HEK293T (cell line): ENCODE results near the gene ARHGAP29.

Experiments used
- ARNT ChIP-seq: fragments of 450-650 bp; IDR thresholded peaks from 2 replicates; pipeline ENCODE4 v1.6.1; 2017; ENCODE audit warnings: mild to moderate bottlenecking
- SP1 ChIP-seq: fragments of 450-650 bp; IDR thresholded peaks from 2 replicates; pipeline ENCODE4 v1.6.1; 2017
- TARDBP ChIP-seq: fragments of 450-650 bp; IDR thresholded peaks from 2 replicates; pipeline ENCODE4 v1.6.1; 2016
- TF ChIP-seq, protein P1 (sequence below): fragments of 450-650 bp; IDR thresholded peaks from 2 replicates; pipeline ENCODE4 v1.6.1; 2016

DNA sequence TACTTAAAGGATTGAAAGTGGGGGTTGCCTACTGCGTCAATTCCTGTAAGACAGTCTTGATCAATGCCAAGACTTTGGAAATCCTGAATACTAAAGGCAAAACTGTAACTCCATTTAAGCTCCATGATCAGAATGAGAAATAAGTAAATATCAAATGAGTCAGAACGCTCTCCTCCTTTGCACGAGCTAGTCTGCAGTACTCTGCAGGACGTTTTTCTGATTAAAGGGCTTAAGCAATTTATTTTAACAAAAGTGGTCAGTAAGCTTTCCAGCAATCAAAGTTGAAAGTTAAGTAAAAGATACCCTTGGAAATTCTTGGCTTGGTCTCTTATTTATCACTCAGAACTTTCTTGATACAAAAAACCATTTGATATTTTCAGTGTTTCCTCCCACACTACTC, 35.7 kb upstream of the ARHGAP29 start:
- no peak for TF ChIP-seq TARDBP
- TF ChIP-seq SP1 = no peak
- no peak for TF ChIP-seq ARNT
- TF ChIP-seq, protein P1, sequence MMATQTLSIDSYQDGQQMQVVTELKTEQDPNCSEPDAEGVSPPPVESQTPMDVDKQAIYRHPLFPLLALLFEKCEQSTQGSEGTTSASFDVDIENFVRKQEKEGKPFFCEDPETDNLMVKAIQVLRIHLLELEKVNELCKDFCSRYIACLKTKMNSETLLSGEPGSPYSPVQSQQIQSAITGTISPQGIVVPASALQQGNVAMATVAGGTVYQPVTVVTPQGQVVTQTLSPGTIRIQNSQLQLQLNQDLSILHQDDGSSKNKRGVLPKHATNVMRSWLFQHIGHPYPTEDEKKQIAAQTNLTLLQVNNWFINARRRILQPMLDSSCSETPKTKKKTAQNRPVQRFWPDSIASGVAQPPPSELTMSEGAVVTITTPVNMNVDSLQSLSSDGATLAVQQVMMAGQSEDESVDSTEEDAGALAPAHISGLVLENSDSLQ = no peak
